ENCODE data around the gene NSD2.

DNA sequence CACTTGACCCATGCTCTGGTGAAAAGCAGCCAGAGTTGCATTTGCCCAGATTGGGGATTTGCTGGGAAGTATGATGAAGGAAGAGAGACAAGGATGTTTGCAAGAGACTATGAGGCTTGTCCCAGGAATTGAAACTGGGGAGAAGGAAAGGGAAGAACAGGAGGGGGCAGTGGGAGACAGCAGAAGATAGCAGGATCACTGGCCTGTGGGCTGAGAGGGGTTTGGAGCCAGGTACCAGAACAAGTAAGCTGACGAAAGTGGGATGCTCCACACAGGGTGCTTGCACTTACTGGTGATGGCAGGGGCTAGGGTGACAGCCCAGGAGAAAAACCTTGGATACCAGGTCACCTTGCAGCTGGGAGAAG is 11.8 kb upstream of the NSD2 start:
- no peak for TF ChIP-seq REST (IDR thresholded peaks at IDR 0.05; ENCODE audit: insufficient read depth in 1 of 2, low read depth in 2 of 2, low read length in 2 of 2)
- TF ChIP-seq POLR2AphosphoS5 (IDR thresholded peaks at IDR 0.05; ENCODE audit: low read depth, low read length): no peak
- TF ChIP-seq TAF1 (IDR thresholded peaks at IDR 0.05; ENCODE audit: borderline replicate concordance, insufficient read depth, low read length): no peak
- TF ChIP-seq SIN3A (IDR thresholded peaks at IDR 0.05; ENCODE audit: borderline replicate concordance, insufficient read depth, low read length): no peak
- TF ChIP-seq FOXP2 (optimal IDR thresholded peaks at IDR 0.05; ENCODE audit: borderline replicate concordance, extremely low read depth, extremely low read length, insufficient read depth): no peak

All from PFSK-1 (cell line).